Keratinocyte (primary cell): ENCODE results near the gene SCGB1D1. TPM values are rescaled to one million over a fixed set of nuclear protein-coding genes. Genes with fewer than 3 reads are reported as not detected.

Source experiments
- DNase-seq: peaks from one replicate; pipeline ENCODE4 v3.0.0-alpha.2; 2011; ENCODE audit warnings: low read depth, missing footprints, low spot score
- FAIRE-seq: peaks from 2 replicates; lab custom pipeline; 2011; peaks lifted over from hg19 to GRCh38; lab: Jason Lieb, UNC
- H2AFZ ChIP-seq: 2 replicates; pipeline ENCODE4 v1.6.0; 2012; ENCODE audit warnings: low read length, control low read depth, inconsistent platforms; ENCODE audit not compliant: control insufficient read depth
- H3K27ac ChIP-seq: 2 replicates; pipeline ENCODE4 v1.5.1; 2011; ENCODE audit warnings: low read length; ENCODE audit not compliant: control insufficient read depth, insufficient read depth
- H3K27me3 ChIP-seq: 3 replicates; pipeline ENCODE4 v1.6.0; 2011; ENCODE audit warnings: low read length; ENCODE audit not compliant: control insufficient read depth, insufficient read depth; ENCODE audit errors: extremely low read depth
- H3K36me3 ChIP-seq, 2 experiments: 2 replicates in 1 of 2; 3 replicates in 1 of 2; pipeline ENCODE4 v1.5.1; 2011; ENCODE audit warnings: low read length in 2 of 2, mild to moderate bottlenecking in 1 of 2; ENCODE audit not compliant: control insufficient read depth in 2 of 2, insufficient read depth in 2 of 2; ENCODE audit errors: extremely low read depth in 1 of 2
- H3K4me1 ChIP-seq: 3 replicates; pipeline ENCODE4 v1.5.1; 2011; ENCODE audit warnings: low read length; ENCODE audit not compliant: control insufficient read depth, insufficient read depth; ENCODE audit errors: extremely low read depth
- H3K4me2 ChIP-seq: 3 replicates; pipeline ENCODE4 v1.6.0; 2011; ENCODE audit warnings: low read depth, low read length; ENCODE audit not compliant: control insufficient read depth, insufficient read depth; ENCODE audit errors: extremely low read depth
- H3K4me3 ChIP-seq, 3 experiments: fragments of 200-600 bp in 1 of 3; sonication (generic) in 1 of 3; 2 replicates in 2 of 3; 3 replicates in 1 of 3; pipeline ENCODE4 v1.5.1; 2011 to 2016; ENCODE audit warnings: low read length in 3 of 3, mild to moderate bottlenecking in 3 of 3, control low read depth in 2 of 3, inconsistent platforms in 1 of 3, low read depth in 1 of 3, mixed read lengths in 1 of 3, mixed run types in 1 of 3, moderate library complexity in 1 of 3; ENCODE audit not compliant: control insufficient read depth in 2 of 3, insufficient read depth in 2 of 3; ENCODE audit errors: extremely low read depth in 1 of 3
- H3K79me2 ChIP-seq: 2 replicates; pipeline ENCODE4 v1.6.0; 2012; ENCODE audit warnings: low read length; ENCODE audit not compliant: control insufficient read depth, insufficient read depth
- H3K9ac ChIP-seq: 3 replicates; pipeline ENCODE4 v1.6.0; 2011; ENCODE audit warnings: low read length; ENCODE audit not compliant: control insufficient read depth, insufficient read depth; ENCODE audit errors: extremely low read depth
- H3K9me1 ChIP-seq: 3 replicates; pipeline ENCODE4 v1.6.0; 2011; ENCODE audit warnings: low read length; ENCODE audit not compliant: control insufficient read depth, insufficient read depth; ENCODE audit errors: extremely low read depth
- H3K9me3 ChIP-seq: 2 replicates; pipeline ENCODE4 v1.5.1; 2012; ENCODE audit warnings: low read depth, low read length; ENCODE audit not compliant: control insufficient read depth
- H4K20me1 ChIP-seq: 3 replicates; pipeline ENCODE4 v1.6.0; 2011; ENCODE audit warnings: low read length; ENCODE audit not compliant: control insufficient read depth, insufficient read depth; ENCODE audit errors: extremely low read depth
- EZH2 ChIP-seq: IDR thresholded peaks from one replicate; pipeline ENCODE4 v1.6.1; 2012; ENCODE audit warnings: inconsistent platforms, mild to moderate bottlenecking, low read length, moderate library complexity
- dilution Hi-C: fragments of 300-500 bp; cut with MboI; formaldehyde crosslinking; loops from one replicate; pipeline ENCODE4 v1.7.0; 2020; ENCODE audit warnings: low sequenced_read_pairs; ENCODE audit not compliant: extremely low pct_ligation_motif_present
- polyA plus RNA-seq, 5 experiments: library from polyadenylated mRNA; depleted of rRNA in 3 of 5; stranded (reverse) in 3 of 5; stranded (forward) in 1 of 5; unstranded in 1 of 5; fragments of >200 nt; gene quantifications; 1 replicate in 1 of 5; 2 replicates in 3 of 5; 3 replicates in 1 of 5; pipeline versions ENCODE4 v1.2.1 to v1.2.3, GENCODE V29; 2011 to 2012; ENCODE audit warnings: missing spikeins in 2 of 5, low read depth in 1 of 5, low replicate concordance in 1 of 5
- TF ChIP-seq, protein P1 (sequence below), 3 experiments: IDR thresholded peaks in 1 of 3; conservative IDR thresholded peaks in 1 of 3; optimal IDR thresholded peaks in 1 of 3; 2 replicates in 2 of 3; 3 replicates in 1 of 3; pipeline versions ENCODE3 to v1.5.1; 2011; ENCODE audit warnings: low read length in 3 of 3, mild to moderate bottlenecking in 3 of 3, moderate library complexity in 2 of 3, control low read depth in 1 of 3, inconsistent platforms in 1 of 3; ENCODE audit not compliant: insufficient read depth in 2 of 3; ENCODE audit errors: extremely low read depth in 1 of 3

Gene SCGB1D1
- polyA plus RNA-seq, 1 donor (not counting 4 experiments of a cell fraction or from before 2014, with no cell fraction given): not detected

DNA sequence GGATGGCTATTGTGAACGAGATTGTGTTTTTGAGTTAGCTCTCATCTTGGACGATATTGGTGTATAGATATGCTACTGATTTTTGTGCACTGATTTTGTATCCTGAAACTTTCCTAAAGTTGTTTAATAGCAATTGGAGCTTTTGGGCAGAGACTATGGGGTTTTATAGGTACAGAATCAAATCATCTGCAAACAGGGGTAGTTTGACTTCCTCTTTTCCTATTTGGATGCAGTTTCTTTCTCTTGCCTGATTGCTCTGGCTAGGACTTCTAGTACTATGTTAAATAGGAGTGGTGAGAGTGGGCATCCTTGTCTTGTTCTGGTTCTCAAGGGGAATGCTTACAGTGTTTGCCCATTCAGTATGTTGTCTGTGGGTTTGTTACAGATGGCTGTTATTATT is 8.9 kb upstream of the SCGB1D1 start:
- no peak overlapping the region for H3K4me3 ChIP-seq
- TF ChIP-seq, protein P1, sequence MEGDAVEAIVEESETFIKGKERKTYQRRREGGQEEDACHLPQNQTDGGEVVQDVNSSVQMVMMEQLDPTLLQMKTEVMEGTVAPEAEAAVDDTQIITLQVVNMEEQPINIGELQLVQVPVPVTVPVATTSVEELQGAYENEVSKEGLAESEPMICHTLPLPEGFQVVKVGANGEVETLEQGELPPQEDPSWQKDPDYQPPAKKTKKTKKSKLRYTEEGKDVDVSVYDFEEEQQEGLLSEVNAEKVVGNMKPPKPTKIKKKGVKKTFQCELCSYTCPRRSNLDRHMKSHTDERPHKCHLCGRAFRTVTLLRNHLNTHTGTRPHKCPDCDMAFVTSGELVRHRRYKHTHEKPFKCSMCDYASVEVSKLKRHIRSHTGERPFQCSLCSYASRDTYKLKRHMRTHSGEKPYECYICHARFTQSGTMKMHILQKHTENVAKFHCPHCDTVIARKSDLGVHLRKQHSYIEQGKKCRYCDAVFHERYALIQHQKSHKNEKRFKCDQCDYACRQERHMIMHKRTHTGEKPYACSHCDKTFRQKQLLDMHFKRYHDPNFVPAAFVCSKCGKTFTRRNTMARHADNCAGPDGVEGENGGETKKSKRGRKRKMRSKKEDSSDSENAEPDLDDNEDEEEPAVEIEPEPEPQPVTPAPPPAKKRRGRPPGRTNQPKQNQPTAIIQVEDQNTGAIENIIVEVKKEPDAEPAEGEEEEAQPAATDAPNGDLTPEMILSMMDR (optimal IDR thresholded peaks at IDR 0.05 in 1 of 3, IDR thresholded peaks at IDR 0.05 in 1 of 3, conservative IDR thresholded peaks at IDR 0.05 in 1 of 3; ENCODE audit: extremely low read depth in 1 of 3, insufficient read depth in 2 of 3, low read length in 3 of 3): no peak
- TF ChIP-seq EZH2: no peak
- dilution Hi-C loops: no loop called here
- no peaks in the 10 kb centered on the region for H3K4me1 ChIP-seq
- H3K79me2 ChIP-seq: no peaks in the 10 kb centered on the region
- FAIRE-seq (no peak), DNase-seq (no peak)
- no peaks in the 10 kb centered on the region for H3K9me1 ChIP-seq
- H4K20me1 ChIP-seq: no peaks in the 10 kb centered on the region
- peaks cover under 1% of the 10 kb centered on the region for H3K27me3 ChIP-seq
- no peaks in the 10 kb centered on the region for H3K36me3 ChIP-seq
- H3K4me2 ChIP-seq: no peak overlapping the region
- no peaks in the 10 kb centered on the region for H3K9me3 ChIP-seq
- H2AFZ ChIP-seq: no peak overlapping the region
- H3K27ac ChIP-seq: no peak overlapping the region
- no peak overlapping the region for H3K9ac ChIP-seq

DNA sequence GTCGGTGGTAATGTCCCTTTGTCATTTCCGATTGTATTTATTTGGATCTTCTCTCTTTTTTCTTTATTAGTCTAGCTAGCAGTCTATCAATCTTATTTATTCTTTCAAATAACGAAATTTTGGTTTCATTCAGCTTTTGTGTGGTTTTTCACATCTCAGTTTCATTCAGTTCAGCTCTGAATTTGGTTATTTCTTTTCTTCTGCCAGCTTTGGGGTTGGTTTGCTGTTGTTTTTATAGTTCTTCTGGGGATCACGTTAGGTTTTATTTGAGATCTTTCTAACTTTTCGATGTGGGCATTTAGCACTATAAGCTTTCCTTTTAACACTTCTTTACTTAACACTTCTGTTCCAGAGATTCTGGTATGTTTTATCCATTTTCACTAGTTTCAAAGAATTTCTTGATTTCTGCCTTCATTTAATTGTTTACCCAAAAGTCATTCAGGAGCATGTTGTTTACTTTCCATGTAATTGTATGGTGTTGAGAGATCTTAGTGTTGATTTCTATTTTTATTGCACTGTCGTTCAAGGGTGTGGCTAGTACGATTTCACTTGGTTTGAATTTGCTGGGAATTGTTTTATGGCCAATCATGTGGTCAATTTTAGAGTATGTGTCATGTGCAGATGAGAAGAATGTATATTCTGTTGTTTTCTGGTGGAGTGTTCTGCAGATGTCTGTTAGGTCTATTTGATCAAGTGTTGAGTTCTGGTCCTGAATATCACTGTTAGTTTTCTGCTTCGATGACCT is 7.7 kb upstream of the SCGB1D1 start:
- no peak overlapping the region for H2AFZ ChIP-seq
- H3K9me3 ChIP-seq: no peaks in the 10 kb centered on the region
- no peaks in the 10 kb centered on the region for H3K4me1 ChIP-seq
- H3K9me1 ChIP-seq: no peaks in the 10 kb centered on the region
- H3K27me3 ChIP-seq: peaks cover 3% of the 10 kb centered on the region
- no peak for FAIRE-seq
- no peaks in the 10 kb centered on the region for H3K79me2 ChIP-seq
- no peak overlapping the region for H3K4me2 ChIP-seq
- DNase-seq: no peak
- TF ChIP-seq, protein P1 (optimal IDR thresholded peaks at IDR 0.05 in 1 of 3, IDR thresholded peaks at IDR 0.05 in 1 of 3, conservative IDR thresholded peaks at IDR 0.05 in 1 of 3; ENCODE audit: extremely low read depth in 1 of 3, insufficient read depth in 2 of 3, low read length in 3 of 3): no peak
- TF ChIP-seq EZH2: no peak
- no peak overlapping the region for H3K4me3 ChIP-seq
- no peaks in the 10 kb centered on the region for H4K20me1 ChIP-seq
- dilution Hi-C loops: no loop called here
- H3K36me3 ChIP-seq: no peaks in the 10 kb centered on the region
- H3K9ac ChIP-seq: no peak overlapping the region
- no peak overlapping the region for H3K27ac ChIP-seq
